VCaP (cell line): ENCODE measurements around the gene GREB1.
A peak's percentile ranks its signal among the peaks of the same experiment; 100 is the strongest.

Experiments
- H3K27ac ChIP-seq: fragments of 450-650 bp; 2 replicates; pipeline ENCODE4 v1.5.1; 2017
- TF ChIP-seq, protein P1 (sequence below): fragments of 450-650 bp; conservative IDR thresholded peaks from 2 replicates; pipeline ENCODE4 v1.5.1; 2017; ENCODE audit warnings: mild to moderate bottlenecking, moderate library complexity

Gene GREB1

DNA sequence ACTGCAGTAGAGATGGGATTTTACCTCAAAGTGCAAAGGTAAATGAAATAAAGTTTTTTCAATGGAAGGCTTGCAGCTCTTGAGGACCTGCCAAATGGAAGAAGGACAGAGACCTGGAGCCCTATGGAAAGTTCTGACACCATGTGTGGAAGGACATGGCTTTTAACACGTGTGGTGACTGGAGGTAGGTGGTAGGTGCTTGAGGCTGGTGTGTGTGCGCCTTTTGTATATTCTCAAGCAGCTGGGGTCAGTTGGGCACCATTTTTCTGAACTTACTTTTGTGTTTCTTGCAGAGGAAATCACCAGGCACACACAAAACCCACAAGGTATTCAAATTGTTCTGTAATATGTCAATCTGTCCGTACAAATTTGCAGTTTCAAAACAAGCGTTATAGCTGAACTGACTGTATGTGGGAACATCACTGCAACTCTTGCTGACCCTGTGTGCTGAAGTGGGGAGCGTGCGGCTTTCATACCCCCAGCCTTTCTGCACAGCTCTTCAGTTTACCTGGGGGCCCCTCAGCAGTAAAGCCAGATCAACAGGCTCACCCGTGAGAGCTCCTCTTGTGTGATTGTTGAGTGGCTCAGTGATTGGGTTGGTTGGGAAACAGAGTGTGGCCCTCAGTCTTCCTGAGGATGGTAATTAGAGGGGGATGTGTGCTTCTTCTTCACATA, 363 bp downstream of the GREB1 start:
- TF ChIP-seq, protein P1, sequence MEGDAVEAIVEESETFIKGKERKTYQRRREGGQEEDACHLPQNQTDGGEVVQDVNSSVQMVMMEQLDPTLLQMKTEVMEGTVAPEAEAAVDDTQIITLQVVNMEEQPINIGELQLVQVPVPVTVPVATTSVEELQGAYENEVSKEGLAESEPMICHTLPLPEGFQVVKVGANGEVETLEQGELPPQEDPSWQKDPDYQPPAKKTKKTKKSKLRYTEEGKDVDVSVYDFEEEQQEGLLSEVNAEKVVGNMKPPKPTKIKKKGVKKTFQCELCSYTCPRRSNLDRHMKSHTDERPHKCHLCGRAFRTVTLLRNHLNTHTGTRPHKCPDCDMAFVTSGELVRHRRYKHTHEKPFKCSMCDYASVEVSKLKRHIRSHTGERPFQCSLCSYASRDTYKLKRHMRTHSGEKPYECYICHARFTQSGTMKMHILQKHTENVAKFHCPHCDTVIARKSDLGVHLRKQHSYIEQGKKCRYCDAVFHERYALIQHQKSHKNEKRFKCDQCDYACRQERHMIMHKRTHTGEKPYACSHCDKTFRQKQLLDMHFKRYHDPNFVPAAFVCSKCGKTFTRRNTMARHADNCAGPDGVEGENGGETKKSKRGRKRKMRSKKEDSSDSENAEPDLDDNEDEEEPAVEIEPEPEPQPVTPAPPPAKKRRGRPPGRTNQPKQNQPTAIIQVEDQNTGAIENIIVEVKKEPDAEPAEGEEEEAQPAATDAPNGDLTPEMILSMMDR: no peak
- H3K27ac ChIP-seq: peak overlapping the region; percentile 83

DNA sequence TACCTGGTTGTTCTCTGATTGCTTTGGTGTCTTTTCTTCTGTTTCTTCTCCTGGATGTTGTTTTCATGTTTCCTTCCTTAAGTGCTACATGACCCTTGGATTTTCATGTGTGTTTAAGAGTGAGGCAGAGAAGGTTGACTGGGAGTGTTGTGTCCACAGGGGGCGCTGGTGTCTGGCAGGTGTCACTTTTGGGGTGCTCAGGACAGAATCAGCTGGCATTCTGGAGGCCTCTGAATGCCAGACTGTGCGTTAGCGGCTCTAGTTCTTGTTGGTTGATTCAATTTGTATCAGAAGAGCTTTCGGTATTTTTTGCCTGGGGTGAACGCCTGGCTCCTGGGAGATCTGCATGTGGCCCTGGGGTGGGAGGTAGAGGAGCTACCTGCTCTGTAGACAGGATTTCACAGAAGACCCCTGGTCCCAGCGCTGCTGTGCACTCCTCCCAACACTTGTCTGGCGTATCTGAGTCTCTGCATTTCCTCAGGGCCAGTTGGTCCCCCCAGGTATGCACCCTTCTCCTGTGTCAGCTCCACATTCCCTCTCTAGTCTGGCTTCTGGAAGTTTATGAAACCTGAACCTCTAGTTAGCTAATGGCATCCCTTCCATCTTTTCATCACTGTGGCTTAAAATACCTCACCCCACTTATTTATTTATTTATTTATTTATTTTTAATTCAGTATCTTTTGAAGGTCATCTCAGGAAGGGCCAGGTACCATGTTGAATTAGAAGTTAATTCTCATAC, 1.1 kb downstream of the GREB1 start:
- H3K27ac ChIP-seq: peak overlapping the region; percentile 83

DNA sequence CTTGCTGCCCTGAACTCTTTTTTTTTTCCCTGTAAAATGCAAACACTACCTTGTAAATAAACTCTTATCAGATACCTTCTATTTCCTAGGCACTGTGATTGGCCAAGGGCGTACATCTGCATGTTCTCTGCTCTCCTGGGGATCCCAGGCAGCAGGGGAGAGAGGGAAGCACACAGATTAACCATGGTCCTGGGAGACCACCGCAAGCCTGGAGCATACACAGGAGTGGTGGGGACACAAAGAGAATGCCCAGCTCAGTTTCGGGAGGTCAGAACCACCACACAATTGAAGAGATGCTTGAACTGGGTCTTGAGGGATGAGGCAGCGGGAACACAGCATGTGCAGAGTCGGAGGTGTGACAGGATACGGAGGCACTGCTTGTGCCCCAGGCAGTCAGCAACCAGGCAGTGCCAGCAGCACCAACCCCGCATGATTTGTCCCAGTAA, 2.1 kb downstream of the GREB1 start:
- peak overlapping the region; percentile 83 for H3K27ac ChIP-seq
- TF ChIP-seq, protein P1: no peak

More for the DNA sequence above, 1.1 kb downstream of the GREB1 start:
- TF ChIP-seq, protein P1: 0 out of 2 replicates have a peak, but pooled peaks have one; percentile 14

DNA sequence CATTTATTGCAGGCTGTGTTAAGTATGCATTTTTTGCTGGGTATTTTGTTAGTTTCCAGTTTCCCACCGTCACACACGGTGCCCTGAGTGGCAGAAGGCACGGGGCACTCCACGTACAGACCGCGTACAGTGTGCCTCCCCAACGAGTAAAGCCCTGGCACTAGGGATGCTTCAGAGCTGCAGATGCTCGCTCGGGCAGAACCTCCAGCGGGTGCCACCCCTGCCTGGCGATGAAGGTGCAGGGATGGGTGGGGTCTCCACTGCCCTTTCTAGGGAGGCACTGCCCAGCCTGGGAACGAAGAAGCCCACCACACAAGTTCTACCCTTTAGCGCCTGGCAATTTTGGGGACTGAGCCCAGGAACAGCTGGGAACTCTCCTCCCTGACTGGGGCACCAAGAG, 4.1 kb downstream of the GREB1 start:
- peak overlapping the region; percentile 99 for H3K27ac ChIP-seq
- TF ChIP-seq, protein P1: no peak

DNA sequence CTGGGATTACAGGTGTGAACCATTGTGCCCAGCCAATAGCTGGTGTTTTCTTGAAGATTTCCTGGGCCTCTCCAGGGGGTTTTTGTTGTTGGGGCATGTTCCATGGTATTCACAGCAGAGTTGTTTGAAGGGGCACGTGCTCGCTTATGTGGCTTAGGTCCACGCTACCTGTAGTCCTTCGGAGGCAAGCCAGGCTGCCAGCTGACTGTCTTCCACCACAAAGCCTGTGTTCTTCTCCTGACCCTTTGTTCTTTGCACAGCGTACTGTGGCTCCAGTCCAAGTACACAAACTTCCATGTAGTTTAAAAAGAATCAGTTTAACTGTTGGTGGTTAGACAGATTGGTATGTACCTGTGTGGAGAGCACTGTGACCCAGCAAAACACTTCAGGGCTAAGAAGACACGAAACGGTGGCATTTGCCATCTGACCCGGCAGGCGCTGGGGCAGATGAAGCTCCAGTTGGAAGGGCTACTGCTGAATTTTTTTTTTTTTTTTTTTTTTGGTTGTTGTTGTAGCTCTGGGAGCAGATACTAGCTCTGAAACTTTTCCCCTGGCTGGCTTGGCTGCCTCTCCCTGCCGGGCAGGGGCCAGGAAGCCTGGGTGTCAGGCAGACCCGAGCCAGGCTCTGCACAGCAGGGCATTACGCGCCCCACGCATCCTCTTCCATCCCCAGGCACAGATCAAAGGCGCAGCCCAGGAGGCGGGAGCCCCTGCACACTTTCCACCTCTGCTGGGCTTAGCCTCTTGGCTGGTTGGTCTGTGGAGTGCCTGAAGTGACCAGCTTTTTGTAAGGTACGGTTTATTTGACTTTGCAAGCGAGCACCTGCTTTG, 5.7 kb downstream of the GREB1 start:
- peak overlapping the region; percentile 99 for H3K27ac ChIP-seq
- TF ChIP-seq, protein P1: no peak

DNA sequence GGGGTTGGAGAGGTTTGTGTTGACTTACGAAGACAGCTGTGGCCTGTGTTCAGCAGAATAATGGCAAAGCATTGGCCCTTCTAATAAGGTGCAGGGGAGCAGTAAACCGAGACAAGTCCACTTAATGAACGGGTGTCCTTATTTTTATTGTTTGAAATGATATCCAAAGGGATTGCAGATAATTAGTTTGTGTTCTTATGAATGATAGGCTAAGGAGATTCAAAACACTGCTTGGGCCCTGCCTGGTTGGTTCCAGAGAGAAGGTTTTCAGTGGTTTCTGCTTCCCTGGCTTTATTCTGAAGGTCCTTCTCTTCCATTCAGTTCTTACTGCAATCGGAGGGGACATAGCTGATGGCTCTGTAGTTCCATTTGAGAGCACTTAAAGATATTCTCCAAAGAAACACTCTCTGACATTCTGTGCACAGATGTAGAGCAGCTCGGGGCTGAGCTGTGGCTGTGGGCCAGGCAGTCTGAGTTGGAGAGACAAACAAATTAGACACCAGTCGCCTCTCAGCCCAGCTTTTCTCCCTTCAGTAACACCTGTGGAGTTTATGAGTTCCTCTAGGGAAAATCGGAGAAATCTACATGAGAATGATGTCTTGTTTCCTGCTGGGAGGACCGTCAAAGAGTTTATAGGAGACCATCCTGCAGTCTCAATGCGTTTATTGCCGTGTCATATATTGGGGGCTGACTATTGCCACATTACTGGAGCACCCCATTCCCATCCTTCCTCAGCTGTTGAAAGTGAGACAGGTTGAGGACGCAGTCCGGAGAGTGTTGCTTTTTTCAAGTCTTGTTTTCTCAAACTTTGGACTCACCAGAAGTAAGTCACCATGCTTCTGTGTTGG, 6.5 kb downstream of the GREB1 start:
- peak overlapping the region; percentile 99 for H3K27ac ChIP-seq
- TF ChIP-seq, protein P1: no peak
